HG02840 (cell line): Measurements from ENCODE around the gene GPATCH8.
"Not testable (repeated sequence)": the region's sequence is repeated elsewhere in the genome, so short reads cannot be mapped to it uniquely, and the experiment has no call there.

ENCODE experiments used
- ATAC-seq: cut with Tn5 transposase; IDR thresholded peaks from one replicate; pipeline ENCODE4 v1.9.1; 2021; ENCODE audit warnings: mild to moderate bottlenecking, moderate library complexity, moderate number of reproducible peaks; ENCODE audit not compliant: unreplicated experiment, low FRiP score

Gene GPATCH8

DNA sequence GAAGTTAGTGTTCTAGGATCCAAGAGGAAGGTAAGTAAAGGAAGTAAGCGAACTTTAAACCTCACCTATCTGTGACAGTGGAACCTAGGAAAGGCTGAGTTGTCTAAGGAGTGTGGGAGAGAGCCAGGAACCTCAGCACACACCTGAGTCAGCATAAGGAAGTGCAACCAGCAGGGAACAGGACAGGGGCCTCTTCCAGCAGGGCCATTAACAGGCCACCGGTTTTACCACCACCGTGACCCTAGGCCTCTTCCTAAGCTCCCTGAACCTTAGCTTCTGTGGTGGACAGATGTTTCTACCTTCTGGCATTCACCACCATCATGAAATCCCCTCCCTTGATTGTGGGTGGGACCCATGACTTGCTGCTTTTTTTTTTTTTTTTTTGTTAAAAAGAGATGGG is 26.7 kb upstream of the GPATCH8 start:
- no peak for ATAC-seq

DNA sequence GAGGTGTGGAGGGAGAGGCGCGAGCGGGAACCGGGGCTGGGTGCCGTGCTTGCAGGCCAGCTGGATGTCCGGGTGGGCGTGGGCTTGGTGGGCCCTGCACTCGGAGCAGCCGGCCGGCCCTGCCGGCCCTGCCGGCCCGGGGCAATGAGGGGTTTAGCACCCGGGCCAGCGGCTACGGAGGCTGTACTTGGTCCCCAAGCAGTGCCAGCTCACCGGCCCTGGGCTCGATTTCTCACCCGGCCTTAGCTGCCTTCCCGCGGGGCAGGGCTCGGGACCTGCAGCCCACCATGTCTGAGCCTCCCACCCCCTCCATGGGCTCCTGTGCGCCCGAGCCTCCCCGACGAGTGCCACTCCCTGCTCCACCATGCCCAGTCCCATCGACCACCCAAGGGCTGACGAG is 24.7 kb upstream of the GPATCH8 start:
- ATAC-seq: no peak

DNA sequence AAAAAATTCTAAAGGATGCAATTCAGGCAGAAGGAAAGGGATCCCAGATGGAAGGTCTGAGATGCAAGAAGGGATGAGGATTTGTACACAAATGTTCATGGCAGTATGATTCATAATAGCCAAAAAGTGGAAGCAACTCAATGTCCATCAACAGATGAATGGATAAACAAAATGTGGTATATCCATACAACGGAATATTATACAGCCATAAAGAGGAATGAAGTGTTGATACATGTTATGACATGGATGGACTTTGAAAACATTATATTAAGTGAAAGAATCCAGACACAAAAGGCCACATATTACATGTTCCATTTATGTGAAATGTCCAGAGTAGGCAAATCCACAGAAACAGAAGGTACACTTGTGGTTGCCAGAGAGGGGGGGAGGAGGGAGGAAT is 23.9 kb upstream of the GPATCH8 start:
- ATAC-seq: no peak

DNA sequence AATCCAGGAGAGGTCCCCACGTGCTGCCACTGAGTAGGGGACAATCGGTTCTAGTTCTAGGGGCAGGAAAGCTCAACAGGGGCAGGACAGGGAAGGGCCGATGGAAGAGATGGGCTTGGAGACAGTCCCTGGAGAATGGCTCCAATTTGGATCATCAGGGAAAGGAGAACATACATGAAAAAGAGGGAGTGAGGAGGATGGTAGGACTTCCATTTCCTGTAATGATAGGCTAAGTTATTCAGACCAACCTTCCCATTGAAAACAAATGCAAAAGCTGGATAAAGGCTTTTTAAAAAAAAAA is 20.4 kb upstream of the GPATCH8 start:
- ATAC-seq: no peak

DNA sequence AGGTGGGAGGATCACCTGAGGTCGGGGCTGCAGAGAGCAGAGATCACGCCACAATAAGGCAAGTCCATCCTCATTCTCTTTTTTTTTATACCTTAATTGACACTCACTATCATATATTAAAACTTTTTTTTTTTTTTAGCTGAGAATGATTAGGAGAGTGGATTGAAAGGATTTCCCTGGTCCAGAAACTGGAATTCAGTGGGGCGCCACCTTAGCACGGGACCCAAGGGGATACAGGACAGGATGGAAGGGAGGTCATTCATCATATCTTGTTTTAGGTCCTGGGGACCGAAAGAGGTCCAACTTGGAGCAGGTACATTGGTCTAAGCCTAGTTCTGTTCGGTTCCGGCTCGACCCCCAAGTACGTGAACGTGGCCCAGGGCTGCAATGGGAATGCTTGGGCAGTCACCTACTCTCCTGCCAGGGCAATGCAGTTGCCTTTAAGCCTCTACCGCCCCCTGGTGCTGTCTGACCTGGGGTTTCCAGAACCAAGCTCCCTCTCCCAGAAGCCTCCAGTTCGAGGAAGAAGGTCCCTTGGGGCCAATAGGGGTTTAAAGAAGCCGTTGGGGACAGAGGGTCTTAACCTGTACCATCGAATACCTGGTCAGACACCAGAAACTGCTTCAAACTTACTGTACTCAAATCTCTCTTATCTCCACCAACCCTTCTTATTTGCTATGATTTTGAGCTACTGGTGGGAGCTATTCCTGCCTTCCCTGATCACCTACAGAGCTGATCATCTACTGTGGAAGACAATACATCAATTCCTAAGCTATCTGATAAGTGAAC is 19.9 kb upstream of the GPATCH8 start:
- ATAC-seq: no peak

DNA sequence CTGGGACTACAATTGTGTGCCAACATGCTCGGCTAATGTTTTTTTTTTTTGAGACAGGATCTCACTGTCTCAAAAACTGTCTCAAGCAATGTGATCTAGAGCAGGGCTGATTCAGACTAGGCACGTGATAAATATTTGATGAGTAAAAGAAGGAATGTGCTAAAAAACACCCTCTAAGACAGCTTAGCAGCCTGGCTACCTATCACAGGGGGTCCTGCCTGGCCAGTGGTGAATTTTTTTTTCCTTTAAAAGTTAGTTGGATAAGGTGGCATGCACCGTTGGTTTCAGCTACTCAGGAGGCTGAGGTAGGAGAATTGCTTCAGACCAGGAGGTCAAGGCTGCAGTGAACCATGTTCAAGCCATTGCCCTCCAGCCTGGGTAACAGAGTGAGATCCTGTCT is 14.8 kb upstream of the GPATCH8 start:
- no peak for ATAC-seq

DNA sequence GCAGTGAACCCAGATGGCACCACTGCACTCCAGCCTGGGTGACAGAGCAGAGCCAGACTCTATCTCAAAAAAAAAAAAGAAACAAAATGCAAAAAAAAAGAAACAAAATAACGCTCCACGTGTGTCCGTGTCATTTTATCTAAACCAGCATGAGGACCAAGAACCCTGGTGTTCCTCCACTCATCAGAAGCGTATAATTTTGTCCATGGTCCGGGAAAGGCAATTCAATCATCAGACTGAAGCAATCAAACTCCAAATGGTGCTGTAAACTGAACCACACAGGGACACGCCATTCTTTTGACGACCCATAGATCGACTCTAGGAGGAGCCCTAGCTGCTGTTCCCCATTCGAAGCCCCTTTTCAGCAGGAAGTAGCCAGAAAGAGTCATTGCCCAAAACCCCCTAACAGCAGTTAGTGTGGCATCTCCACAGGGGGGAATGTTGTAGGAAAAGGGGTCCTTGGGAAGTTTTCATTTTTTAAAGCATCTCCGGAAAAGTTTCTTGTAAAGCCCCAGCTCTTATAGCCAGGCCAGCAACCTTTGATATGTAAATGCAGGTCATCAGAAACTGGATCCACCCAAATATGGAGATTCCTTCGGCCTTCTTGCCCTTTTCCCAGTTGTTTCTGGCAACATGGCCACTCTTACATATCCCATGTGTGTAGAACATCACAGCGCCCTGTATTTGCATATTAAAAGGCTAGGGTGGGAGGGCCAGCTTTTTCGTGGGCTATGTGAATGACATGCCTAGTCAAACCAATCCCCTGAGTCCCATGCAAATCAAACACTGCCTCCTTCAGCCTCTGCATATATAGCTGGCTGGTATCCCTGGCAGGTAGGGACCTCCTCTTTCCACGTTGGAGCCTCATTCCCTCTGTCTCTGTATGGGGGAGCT is 8.3 kb upstream of the GPATCH8 start:
- ATAC-seq: not testable (repeated sequence)

DNA sequence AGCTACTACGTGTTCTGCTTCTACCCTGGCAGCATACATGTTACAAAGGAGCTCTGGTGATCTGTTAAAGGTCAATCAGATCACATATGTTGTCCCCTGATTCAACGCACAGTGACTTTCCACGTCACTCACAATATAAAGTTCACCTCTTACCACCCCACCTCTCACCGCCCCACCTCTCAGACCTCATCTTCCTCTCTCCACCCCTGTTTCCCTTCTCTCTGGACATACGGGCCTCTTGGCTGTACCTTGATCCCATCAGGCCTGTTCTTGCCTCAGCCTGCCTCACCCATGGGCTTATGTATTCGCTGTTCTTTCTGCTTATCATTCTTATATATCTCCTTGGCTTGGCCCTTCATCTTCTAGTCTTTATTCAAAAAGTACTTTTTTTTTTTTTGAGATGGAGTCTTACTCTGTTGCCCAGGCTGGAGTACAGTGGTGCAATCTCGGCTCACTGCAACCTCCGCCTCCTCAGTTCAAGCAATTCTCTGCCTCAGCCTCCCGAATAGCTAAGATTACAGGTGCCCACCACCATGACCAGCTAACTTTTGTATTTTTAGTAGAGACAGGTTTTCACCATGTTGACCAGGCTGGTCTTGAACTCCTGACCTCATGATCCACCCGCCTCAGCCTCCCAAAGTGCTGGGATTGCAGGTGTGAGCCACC is 3.9 kb upstream of the GPATCH8 start:
- ATAC-seq: not testable (repeated sequence)

DNA sequence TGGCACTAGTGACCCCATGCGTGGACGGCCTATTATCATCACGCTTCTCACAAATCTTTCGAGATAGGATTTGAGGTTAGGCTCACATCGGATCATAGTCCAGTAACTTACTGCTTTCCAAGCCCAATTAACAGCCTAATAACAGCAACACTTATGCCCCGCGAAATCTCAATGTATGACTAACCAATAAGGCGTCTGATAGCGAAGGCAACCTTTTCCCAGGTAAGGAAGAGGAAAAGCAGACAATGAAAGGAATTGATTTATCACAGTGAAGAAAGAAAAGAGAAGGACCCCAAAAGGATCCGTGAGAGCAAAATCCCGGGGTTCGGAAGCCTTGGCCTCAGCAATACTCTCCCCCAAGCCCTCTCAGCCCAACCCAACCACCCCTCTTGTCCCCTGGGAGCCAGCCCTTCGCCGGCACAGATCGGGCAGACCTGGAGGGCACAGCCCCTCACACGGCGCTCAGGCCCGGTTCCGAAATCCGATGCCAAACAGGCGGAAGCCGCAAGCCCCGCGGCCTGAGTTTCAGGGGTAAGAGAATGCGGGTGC is 534 bp downstream of the GPATCH8 start:
- ATAC-seq: no peak

DNA sequence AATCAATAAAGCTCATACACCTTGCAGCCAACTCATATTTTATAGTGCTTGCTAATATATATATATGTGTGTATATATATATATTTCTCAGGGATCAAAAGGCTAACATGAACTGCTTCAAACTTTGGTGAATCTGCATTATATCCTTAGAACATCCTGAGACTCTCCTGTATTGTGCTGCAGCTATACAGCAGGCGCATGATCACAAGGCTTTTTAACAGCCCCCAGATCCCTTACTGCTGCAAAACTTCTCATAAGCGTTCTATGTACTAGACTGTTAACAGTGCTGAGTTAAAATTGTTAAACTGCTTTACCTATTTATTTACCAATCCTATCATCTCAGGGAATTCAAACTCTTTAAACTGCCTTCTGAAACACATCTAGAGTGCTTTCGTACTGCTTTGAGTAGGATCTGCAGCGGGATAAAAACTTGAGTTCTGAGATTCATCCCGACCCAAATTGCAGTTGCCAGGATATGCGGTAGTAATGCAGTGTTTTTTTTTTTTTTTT is 1.3 kb downstream of the GPATCH8 start:
- no peak for ATAC-seq

DNA sequence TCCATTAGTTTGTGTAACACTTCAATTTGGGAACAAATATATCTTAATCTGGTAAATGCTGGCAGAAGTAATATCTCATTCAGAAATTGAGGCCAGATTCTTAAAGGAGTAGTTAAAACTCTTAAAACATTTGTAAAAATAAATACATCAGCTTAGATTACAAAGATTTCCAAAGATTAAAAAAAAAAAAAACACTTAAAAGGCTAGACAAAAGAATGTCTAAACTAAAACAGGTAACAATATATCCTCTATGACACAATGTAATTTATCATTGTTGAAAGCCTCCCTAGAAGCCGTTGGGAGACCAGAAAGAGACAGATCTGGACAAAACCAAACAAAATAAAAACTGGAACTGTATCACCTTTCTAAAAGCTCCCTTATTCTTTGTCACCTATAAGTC is 3.5 kb downstream of the GPATCH8 start:
- no peak for ATAC-seq

DNA sequence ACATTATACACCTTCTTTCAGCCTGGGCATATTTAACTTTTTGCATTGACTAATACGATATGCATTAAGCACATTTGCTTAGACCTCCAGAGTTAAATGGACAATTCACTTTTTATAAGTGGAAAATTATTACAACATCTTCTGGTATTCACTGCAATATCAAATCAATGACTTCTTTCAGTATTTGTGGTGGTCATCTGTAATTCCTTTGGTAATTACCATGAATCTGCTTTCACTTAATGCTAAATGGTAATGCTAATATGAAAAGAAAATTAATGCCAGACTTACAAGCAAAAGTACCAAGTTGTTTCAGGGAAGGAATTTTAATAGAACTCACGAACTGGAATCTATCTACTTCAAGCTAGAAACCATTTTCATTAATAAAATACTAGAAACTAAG is 6.4 kb downstream of the GPATCH8 start:
- no peak for ATAC-seq

DNA sequence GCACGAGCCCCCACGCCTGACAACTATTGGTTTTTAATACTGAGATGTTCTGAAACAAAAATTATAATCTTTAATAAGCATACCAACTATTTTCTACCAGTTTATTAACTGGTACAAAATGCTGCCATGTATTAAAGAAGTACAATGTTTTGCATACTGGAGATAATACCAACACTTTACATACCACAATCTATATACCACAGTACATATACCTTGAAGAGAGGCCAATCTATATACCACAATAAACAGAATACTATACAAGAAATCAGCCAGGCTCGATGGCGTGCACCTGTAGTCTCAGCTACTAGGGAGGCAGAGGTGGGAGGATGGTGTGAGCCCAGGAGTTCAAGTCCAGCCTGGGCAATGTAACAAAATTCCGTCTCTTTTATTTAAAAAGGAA is 9.9 kb downstream of the GPATCH8 start:
- no peak for ATAC-seq

DNA sequence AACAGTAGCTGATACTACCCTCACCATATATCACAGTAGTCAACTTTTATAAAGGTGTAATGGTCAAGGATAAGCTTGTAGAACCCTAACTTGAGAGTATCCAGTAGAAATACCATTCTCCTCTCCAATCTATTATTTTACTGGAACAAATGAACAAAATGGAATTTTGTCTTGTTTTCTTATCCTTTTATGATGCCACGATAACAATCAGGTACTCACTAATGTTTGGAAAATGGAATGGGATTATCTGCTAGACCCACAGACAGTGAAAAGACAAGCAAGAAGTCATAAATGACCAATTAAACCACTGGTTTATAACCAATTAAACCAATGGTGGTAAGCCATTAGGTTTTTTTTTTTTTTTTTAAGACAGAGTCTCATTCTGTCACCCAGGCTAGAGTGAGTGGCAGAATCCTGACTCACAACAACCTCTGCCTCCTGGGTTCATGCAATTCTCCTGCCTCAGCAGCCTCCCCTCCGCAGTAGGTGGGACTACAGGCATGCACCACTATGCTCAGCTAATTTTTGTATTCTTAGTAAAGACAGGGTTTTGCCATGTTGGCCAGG is 10.4 kb downstream of the GPATCH8 start:
- ATAC-seq: no peak

DNA sequence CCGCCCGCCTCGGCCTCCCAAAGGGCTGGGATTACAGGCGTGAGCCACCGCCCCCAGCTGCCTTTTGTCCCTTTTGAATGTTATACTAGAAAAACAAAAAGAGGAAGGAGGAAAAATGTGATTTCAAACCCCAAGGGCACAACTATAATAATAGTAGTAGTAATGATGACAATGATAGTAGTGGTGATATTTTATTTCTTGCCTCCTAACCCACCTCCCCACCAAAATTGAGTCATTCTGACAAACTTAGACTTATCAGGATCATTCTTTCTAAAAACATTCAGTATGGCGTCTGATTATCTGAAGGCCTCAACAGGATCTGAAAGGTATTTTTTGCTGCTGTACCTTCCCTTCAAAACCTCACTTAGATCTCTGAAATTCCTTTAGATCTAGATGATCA is 13.6 kb downstream of the GPATCH8 start:
- no peak for ATAC-seq

DNA sequence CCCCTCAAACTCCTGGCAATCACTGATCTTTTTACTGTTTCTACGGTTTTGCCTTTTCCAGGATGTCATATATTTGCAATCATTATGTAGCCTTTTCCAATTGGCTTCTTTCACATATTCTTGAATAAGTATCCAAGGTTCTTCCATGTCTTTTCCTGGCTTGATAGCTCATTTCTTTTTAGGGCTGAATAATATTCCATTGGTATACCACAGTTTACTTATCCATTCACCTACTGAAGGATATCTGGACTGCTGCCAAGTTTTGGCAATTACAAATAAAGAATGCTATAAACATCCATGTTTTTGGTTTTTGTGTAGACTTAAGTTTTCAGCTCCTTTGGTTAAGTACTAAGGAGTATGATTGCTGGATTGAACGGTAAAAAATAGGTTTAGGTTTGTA is 16.0 kb downstream of the GPATCH8 start:
- ATAC-seq: no peak

DNA sequence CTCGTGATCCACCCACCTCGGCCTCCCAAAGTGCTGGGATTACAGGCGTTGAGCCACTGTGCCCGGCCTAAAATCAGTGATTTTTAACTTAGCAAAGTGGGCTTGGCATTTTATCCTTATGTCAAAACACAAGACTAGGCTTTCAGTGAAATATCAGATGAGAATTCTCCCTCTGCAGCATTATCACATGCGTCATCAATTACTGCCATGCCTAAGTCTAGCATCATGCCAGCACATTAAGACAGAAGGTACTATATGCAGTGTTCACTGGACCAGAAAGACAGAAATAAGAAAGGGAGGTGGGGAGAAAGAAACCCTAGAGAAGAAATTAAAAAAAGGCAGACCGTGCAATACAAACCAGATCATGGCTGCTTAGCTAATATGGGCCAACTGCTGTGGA is 29.8 kb downstream of the GPATCH8 start:
- no peak for ATAC-seq

DNA sequence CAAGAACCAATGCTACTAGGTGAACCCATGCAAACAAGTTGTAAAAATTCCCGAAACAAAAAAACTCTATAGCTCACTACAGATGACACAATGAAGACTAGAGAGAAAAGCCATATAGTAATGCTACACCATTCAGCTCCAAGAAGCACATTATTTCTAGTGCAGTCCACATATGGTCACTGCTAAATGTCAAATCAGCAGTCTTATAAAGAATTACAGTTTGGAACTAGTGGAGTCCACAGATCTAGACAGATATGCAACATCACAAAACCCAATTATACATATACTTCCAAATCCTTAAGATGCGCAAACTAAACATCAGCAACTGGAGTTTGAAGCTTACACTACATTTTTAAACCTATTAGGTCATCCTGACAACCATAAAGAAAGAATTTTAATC is 33.5 kb downstream of the GPATCH8 start:
- ATAC-seq: no peak

DNA sequence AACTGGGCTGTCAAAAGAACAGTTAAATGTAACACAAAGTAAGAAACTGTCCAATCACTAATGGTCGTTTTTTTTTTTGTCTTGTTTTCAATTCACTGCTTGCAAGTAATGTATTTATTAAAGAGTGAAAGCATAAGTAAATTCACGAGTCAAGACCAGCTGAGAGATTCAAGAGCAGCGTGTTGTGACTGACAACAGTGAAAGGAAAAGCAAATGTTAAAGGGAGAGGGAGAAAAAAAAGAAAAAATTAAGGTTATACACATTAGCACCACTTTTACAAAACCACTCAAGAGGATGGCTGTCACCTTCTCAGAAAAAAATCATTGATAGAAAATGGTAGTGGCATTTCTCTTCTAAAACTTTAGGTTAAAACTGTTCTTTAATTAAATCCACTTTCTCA is 36.1 kb downstream of the GPATCH8 start:
- ATAC-seq: no peak

DNA sequence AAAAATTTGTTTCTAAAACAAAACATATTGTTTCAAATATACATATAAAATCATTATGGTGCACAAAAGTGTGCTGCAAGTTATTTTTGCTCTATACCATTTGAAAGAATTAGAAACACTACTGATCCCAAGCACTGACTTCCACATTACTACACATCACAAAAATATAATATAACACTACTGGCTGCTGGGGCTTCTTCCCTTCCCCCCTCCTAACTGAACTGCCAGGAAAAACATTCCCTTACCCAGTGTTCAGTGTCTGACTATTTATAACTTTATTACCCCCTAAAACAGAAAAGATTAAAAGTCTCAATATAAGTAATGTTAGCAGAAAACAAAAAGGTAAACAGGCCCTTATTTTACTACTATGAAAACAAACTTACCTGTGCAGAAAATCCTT is 36.9 kb downstream of the GPATCH8 start:
- no peak for ATAC-seq

DNA sequence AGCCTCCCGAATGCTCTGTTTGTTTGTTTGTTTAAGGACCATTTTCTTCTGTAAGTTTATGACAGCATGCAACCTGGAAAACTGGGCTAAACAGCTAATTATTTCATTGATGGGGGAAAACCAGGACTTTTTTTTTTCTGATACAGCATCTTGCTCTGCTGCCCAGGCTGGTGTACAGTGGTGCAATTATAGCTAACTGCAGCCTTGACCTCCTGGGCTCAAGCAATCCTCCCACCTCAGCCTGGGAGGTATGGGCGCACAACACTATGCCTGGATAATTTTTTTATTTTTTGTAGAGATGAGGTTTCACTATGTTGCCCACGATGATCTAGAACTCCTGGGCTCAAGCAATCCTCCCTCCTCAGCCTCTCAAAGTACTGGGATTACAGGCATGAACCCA is 37.3 kb downstream of the GPATCH8 start:
- ATAC-seq: no peak
